AG09309 (cell line): ENCODE results near the gene LRRC36.

Source experiments
- DNase-seq: peaks from one replicate; pipeline ENCODE4 v3.0.0-alpha.2; 2010; ENCODE audit warnings: low read depth
- H3K4me3 ChIP-seq: 2 replicates; pipeline ENCODE4 v1.5.1; 2011; ENCODE audit warnings: mild to moderate bottlenecking, low read depth, low read length, moderate library complexity; ENCODE audit not compliant: control insufficient read depth
- CTCF ChIP-seq: IDR thresholded peaks from 2 replicates; pipeline ENCODE4 v1.5.1; 2011; ENCODE audit warnings: mild to moderate bottlenecking, low read depth, low read length, inconsistent platforms; ENCODE audit not compliant: insufficient read depth, control insufficient read depth; ENCODE audit errors: missing control alignments

LRRC36 gene

GRCh38 chr16:67388591-67388990 is 62.0 kb downstream of the LRRC36 start:
- TF ChIP-seq CTCF: no peak
- H3K4me3 ChIP-seq: no peak overlapping the region
- no peak for DNase-seq

DNA sequence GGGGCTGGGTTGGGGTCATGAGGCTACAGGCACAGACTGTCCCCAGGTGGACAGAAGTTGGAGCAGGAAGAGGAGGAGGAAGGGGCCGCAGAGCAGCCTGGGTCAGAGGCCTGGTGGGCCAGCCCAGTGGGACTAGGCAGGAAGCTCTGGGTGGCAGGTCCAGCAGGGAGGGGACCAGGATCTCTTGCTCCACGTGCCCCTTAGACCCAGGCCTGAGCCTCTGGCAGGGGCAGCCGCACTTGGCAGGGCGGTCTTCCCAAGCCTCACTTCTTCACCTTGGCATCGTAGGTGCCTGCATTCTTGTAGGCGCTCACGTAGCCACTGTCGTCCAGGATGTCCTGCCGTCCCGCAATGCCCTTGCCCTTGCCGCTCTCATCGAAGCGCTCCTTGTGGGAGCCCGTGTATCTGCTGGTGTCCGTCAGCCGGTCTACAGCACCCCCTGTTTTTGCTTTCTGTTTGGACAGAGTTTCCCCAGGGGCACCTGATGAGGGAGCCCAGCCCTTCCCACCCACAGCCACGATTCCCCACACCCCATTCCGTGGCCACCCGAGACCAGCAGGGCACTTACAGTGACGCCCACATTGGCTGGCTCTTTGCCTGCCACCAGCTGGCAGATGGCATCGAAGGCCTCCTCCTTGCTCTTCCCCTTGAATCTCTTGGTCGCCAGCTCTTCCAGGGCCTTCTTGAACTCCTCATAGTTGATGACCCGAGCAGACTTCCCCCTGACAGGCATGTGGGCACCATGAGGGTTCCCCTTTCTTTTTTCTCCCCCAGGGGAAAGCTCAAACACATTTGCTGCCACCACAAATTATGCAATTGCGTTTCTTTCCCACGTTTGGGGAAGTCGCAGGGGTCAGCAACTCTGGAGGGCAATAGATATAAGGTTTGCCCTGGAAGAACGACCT is 63.5 kb downstream of the LRRC36 start:
- TF ChIP-seq CTCF: no peak
- no peak for DNase-seq
- no peak overlapping the region for H3K4me3 ChIP-seq

- TF ChIP-seq CTCF: no peak
- no peak overlapping the region for H3K4me3 ChIP-seq
- DNase-seq: no peak
Measured at GRCh38 chr16:67390816-67391423, 64.3 kb downstream of the LRRC36 start.

GRCh38 chr16:67391424-67392300 is 65.0 kb downstream of the LRRC36 start:
- DNase-seq: no peak
- no peak overlapping the region for H3K4me3 ChIP-seq
- no peak for TF ChIP-seq CTCF

GRCh38 chr16:67392301-67393059 is 65.9 kb downstream of the LRRC36 start:
- no peak overlapping the region; the same call in 1 of the 2 replicates for H3K4me3 ChIP-seq
- TF ChIP-seq CTCF: no peak
- no peak for DNase-seq
